Naive thymus-derived CD8-positive, alpha-beta T cell (primary cell): ENCODE results near the gene ALDH7A1. TPM values are rescaled to one million over a fixed set of nuclear protein-coding genes. Genes with fewer than 3 reads are reported as not detected.
A peak's percentile ranks its signal among the peaks of the same experiment; 100 is the strongest.

Source experiments
- ATAC-seq, 2 donors: fragments of 150-1000 bp; cut with Tn5 transposase in 1 of 2; sonication (Bioruptor Pico), chemical (Tn5 transposase) in 1 of 2; 1 replicate in 1 of 2; 2 replicates in 1 of 2; pipeline ENCODE4 v1.10.0; 2021; ENCODE audit warnings: mild to moderate bottlenecking in 2 of 2, moderate library complexity in 2 of 2
- POLR2A ChIA-PET: fragments of 350-600 bp; sonication (Branson Sonifier 250); formaldehyde crosslinking; loops from one replicate; lab custom pipeline; 2021; ENCODE audit warnings: antibody characterized with exemption; lab: Charles Lee
- DNase-seq, 10 donors: peaks; one replicate each; pipeline versions ENCODE4 v3.0.0 to v3.0.0-alpha.2; 2020 to 2022
- H3K27ac Mint-ChIP-seq, 10 donors: one replicate each; pipeline ENCODE4 v1.8.0; 2020 to 2022; ENCODE audit warnings: mild to moderate bottlenecking in 10 of 10, mixed read lengths in 10 of 10, moderate library complexity in 4 of 10, inconsistent platforms in 1 of 10
- H3K27me3 Mint-ChIP-seq, 5 donors: one replicate each; pipeline ENCODE4 v1.8.0; 2021 to 2022; ENCODE audit warnings: mixed read lengths in 5 of 5
- H3K36me3 Mint-ChIP-seq, 3 donors: one replicate each; pipeline ENCODE4 v1.8.0; 2020 to 2022; ENCODE audit warnings: mixed read lengths in 3 of 3, mild to moderate bottlenecking in 2 of 3, inconsistent platforms in 1 of 3
- H3K4me1 Mint-ChIP-seq, 4 donors: one replicate each; pipeline ENCODE4 v1.8.0; 2021 to 2022; ENCODE audit warnings: mixed read lengths in 4 of 4
- H3K4me3 Mint-ChIP-seq, 10 donors: one replicate each; pipeline ENCODE4 v1.8.0; 2020 to 2022; ENCODE audit warnings: mild to moderate bottlenecking in 10 of 10, mixed read lengths in 10 of 10, moderate library complexity in 6 of 10, inconsistent platforms in 1 of 10
- H3K9me3 Mint-ChIP-seq, 9 donors: one replicate each; pipeline ENCODE4 v1.8.0; 2020 to 2022; ENCODE audit warnings: mixed read lengths in 9 of 9, mild to moderate bottlenecking in 3 of 9, inconsistent platforms in 1 of 9, moderate library complexity in 1 of 9
- polyA plus RNA-seq, 3 donors: library from polyadenylated mRNA; unstranded; fragments of 300-500 nt; fragmentation: Illumina TruSeq; gene quantifications; one replicate each; pipeline ENCODE4 v1.2.3, GENCODE V29; 2021
- total RNA-seq, 8 experiments: library from RNA in 2 of 8; stranded (reverse) in 2 of 8; gene quantifications; one replicate each; pipeline ENCODE4 v1.2.3 and lab custom pipeline; 2021 to 2026

ALDH7A1 gene
- total and polyA plus RNA-seq, 5 experiments from 2014 or later = 3.0 to 6.0 (median 5.3) TPM

DNA sequence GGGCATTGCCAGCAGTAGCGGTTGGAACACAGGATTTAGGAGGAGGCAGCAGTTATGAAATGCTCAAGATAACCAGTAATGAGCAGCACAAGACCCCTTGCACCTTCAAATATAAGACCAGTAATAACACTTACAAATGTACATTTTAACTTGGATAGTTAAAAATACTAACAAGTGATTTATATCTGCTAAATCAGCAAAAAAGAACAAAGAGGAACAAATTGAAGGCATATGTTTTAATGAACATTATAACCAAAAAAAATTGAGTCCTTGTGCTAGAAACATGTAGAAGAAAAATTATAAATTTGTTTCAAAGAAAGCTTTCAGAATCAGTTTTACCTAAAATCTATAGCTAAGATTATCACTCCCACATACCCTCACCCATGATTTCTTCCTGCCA, 52.0 kb downstream of the ALDH7A1 start:
- Mint-ChIP-seq H3K9me3 (no peaks in the 10 kb centered on the region), H3K4me1 (peaks cover 0 to 3% (median 0%) of the 10 kb centered on the region in 4 donors), H3K36me3 (no peaks in the 10 kb centered on the region), H3K27ac (peak overlapping the region in 2 of 10 donors; percentile 47 to 63), H3K27me3 (no peaks in the 10 kb centered on the region), H3K4me3 (no peak overlapping the region)
- POLR2A ChIA-PET = no interaction called here
- ATAC-seq (no peak), DNase-seq (no peak)

DNA sequence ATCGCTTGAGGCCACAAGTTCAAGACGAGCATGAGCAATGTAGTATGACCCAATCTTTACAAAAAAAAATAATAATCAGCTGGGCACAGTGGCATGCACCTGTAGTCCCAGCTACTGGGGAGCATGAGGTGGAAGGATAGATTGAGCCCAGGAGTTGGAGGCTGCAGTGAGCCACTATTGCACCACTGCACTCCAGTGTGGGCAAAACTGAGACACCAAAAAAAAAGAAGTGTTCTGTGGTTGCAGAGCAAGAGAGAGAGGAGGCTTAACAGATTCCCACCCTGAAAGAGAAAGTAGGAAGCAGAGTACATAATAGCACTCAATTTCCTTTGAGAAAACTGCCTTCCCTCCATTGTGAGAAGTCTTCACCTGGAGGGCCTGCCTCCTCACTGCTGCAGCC, 52.6 kb downstream of the ALDH7A1 start:
- Mint-ChIP-seq H3K36me3 (no peaks in the 10 kb centered on the region), H3K27ac (no peak overlapping the region), H3K27me3 (no peaks in the 10 kb centered on the region), H3K9me3 (no peaks in the 10 kb centered on the region), H3K4me3 (no peak overlapping the region), H3K4me1 (peaks cover 0 to 3% (median 0%) of the 10 kb centered on the region in 4 donors)
- POLR2A ChIA-PET = no interaction called here
- ATAC-seq (no peak), DNase-seq (no peak)

DNA sequence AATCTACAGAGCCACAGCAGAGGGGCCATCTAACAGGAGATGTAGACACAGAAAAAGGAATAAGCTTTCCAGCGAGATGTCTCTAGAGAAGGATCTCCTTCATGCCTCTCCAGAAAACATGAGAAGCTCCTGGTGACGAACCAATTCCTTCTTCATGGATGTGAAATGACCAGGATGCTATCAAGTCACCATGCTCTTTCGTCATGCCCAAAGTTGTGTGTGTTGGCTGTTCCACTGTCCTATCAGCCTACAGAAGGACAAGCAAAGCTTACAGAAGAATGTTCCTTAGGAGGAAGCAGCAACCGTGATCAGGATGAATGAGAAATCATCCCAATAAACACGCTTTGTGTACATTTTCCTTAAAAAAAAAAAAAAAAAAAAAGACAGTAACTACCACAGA, 54.4 kb downstream of the ALDH7A1 start:
- ATAC-seq = no peak
- POLR2A ChIA-PET = no interaction called here
- peaks cover 0 to 3% (median 0%) of the 10 kb centered on the region in 4 donors for H3K4me1 Mint-ChIP-seq

DNA sequence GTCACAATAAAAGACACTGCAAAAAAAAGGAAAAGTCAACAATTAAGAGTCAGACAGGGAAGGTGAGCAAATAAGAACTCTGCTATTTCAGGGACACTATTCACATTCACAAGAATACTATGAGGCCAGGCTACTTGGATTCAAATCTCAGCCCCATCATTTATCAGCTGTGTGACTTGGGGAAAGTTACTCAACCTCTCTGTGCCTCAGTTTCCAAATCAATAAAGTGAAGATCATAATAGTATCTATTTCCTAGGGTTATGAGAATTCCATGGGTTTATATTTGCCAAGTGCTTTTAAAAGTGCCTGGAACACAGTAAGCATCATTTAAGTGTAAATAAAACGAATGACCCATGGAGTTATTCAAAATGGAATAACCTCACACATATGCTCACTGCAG, 56.4 kb downstream of the ALDH7A1 start:
- Mint-ChIP-seq H3K4me3 (no peak overlapping the region), H3K4me1 (peaks cover 0 to 3% (median 0%) of the 10 kb centered on the region in 4 donors), H3K36me3 (no peaks in the 10 kb centered on the region), H3K9me3 (no peaks in the 10 kb centered on the region), H3K27me3 (no peaks in the 10 kb centered on the region), H3K27ac (peak overlapping the region in 2 of 10 donors; percentile 20 to 43)
- ATAC-seq (no peak), DNase-seq (no peak)
- POLR2A ChIA-PET = interaction anchor here (0.6 kb wide), 1 partner anchor 194 kb away, joined by 3 read pairs; no protein-coding TSS in a partner anchor

More for the DNA sequence above, 54.4 kb downstream of the ALDH7A1 start:
- no peak for DNase-seq
- no peaks in the 10 kb centered on the region for H3K27me3 Mint-ChIP-seq
- no peaks in the 10 kb centered on the region for H3K36me3 Mint-ChIP-seq
- no peak overlapping the region for H3K27ac Mint-ChIP-seq
- H3K9me3 Mint-ChIP-seq = no peaks in the 10 kb centered on the region
- no peak overlapping the region for H3K4me3 Mint-ChIP-seq

DNA sequence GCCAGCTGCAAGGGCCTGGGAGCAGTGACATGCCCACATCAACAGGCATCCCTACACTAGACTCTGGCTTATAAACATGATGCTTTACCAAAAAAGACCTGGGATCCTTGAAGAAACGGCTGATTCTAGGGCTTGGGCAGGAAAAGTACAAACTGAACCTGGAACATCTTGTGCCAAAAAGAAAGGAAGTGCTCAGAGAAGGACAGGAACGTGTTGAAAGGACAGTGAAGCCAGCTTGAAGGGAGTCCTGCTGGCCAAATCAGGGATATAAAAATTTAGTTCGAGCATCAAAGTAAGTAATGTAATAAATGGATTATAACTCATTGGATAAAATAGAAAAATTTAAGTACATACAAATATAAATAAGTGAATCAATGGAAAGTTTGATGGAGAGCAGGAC, 58.1 kb downstream of the ALDH7A1 start:
- ATAC-seq = no peak
- DNase-seq = no peak
- H3K4me3 Mint-ChIP-seq = no peak overlapping the region
- H3K9me3 Mint-ChIP-seq = no peaks in the 10 kb centered on the region
- H3K36me3 Mint-ChIP-seq = no peaks in the 10 kb centered on the region
- no peaks in the 10 kb centered on the region for H3K27me3 Mint-ChIP-seq
- POLR2A ChIA-PET = no interaction called here
- peak overlapping the region in 2 of 10 donors; percentile 24 to 39 for H3K27ac Mint-ChIP-seq
- peaks cover 0 to 3% (median 0%) of the 10 kb centered on the region in 4 donors for H3K4me1 Mint-ChIP-seq

DNA sequence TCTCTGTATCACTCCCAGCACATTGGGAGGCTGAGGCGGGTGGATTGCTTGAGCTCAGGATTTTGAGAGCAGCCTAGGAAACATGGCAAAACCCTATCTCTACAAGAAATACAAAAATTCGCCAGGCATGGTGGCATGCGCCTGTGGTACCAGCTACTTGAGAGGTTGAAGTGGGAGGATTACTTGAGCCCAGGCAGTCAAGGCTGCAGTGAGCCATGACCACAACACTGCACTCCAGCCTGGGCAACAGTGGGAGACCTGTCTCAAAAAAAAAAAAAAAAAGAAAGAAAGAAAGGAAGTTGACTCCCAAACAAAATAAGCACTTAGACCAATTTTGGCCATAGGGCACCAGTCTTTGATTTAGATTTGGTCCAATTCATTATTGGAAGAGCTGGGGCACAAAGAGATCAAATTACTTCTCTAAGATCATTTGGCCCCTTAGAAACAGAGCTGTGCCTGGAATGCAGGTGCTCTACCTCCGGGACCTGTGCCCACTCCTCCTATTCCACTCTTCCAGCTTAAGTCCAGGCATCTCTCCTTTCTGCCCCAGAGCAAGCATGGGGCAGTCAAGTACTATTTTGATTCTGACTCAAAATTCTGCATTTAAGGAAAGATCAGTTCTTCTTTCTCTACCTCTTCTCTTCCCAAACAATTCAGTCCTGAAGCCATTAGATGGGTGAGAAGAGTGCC, 59.0 kb downstream of the ALDH7A1 start:
- Mint-ChIP-seq H3K4me3 (no peak overlapping the region), H3K36me3 (no peaks in the 10 kb centered on the region), H3K4me1 (peaks cover 0 to 3% (median 0%) of the 10 kb centered on the region in 4 donors), H3K27me3 (no peaks in the 10 kb centered on the region), H3K9me3 (no peaks in the 10 kb centered on the region), H3K27ac (peak overlapping the region in 3 of 10 donors; percentile 5 to 69 (median 60))
- POLR2A ChIA-PET = interaction anchor here (0.7 kb wide), 2 partner anchors 113 to 183 kb away, joined by 4 read pairs; partner anchors contain the start of gene GRAMD2B
- ATAC-seq (no peak), DNase-seq (no peak)

DNA sequence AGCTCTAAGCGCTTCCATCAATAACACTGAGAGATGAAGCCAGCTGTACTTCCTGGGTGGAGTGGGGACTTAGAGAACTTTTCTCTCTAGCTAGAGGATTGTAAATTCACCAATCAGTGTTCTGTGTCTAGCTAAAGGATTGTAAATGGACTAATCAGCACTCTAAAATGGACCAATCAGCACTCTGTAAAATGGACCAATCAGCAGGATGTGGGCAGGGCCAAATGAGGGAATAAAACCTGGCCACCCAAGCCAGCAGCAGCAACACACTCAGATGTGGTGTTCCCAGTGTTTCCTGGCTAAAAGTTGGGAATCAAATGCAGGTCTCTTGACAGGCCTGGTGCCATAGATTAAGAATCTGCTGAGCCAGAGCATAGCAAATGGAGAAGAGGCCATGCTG, 60.5 kb downstream of the ALDH7A1 start:
- no peaks in the 10 kb centered on the region for H3K36me3 Mint-ChIP-seq
- ATAC-seq (no peak), DNase-seq (no peak)
- no peaks in the 10 kb centered on the region for H3K27me3 Mint-ChIP-seq
- peaks cover 0 to 3% (median 0%) of the 10 kb centered on the region in 4 donors for H3K4me1 Mint-ChIP-seq
- POLR2A ChIA-PET = interaction anchor here (0.6 kb wide), 1 partner anchor 816 kb away, joined by 3 read pairs; no protein-coding TSS in a partner anchor
- peak overlapping the region in 2 of 10 donors; percentile 8 to 34 for H3K27ac Mint-ChIP-seq
- no peak overlapping the region for H3K4me3 Mint-ChIP-seq
- no peaks in the 10 kb centered on the region for H3K9me3 Mint-ChIP-seq

DNA sequence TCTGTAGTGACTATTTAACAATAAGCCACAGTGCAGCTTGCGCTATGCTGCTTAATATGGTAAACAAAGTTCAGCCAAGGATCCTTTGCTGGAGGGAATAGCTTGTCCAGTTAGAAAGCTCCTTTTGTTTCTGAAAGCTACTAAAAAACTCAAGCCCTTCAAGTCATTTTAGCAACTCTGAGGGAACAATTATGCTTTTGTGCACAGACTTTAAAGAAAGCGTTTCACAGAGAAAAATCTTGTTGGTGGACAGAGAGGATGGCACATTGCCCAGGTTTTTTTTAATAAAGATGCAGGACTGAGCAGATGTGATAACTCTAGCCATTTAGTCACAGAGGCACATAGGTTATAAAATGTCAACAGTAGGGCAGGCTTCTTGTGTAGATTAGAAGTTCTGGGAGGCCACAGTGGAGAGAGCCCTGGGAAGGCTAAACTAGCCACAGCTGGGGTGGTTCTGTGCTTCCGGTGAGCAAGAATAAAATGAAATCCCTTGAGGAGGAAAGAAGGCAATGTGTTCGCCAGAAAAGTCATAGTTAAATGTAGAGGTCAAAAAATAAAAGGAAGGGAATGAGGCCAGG, 63.4 kb downstream of the ALDH7A1 start:
- ATAC-seq (no peak), DNase-seq (no peak)
- peak overlapping the region in 3 of 10 donors; percentile 0 to 75 (median 10) for H3K27ac Mint-ChIP-seq
- no peaks in the 10 kb centered on the region for H3K4me1 Mint-ChIP-seq
- POLR2A ChIA-PET = no interaction called here
- H3K4me3 Mint-ChIP-seq = no peak overlapping the region
- H3K27me3 Mint-ChIP-seq = no peaks in the 10 kb centered on the region
- peaks cover 0 to 11% (median under 1%) of the 10 kb centered on the region in 9 donors for H3K9me3 Mint-ChIP-seq
- H3K36me3 Mint-ChIP-seq = no peaks in the 10 kb centered on the region

DNA sequence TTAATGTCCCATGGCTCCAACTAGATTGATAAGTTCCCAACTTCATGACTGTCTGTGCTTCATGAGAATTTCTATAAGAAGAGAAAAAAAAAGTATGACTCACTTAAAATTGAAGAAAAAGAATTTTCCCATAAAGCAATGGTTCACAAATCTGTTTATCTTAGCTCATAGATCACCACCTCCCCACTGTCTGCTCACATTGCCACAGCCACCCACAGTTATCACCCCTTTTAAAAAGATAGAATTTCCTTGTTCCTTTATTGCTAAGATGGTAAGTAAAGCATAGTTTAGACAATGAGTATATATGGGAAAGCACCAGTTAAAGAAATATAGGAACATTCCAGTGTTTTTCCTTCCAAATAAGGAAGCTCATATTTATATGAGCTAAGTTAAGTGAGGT, 67.1 kb downstream of the ALDH7A1 start:
- POLR2A ChIA-PET = no interaction called here
- Mint-ChIP-seq H3K4me1 (no peaks in the 10 kb centered on the region), H3K27ac (no peak overlapping the region), H3K9me3 (peaks cover 0 to 18% (median 3%) of the 10 kb centered on the region in 9 donors), H3K36me3 (peaks cover 0 to 2% (median 0%) of the 10 kb centered on the region in 3 donors), H3K27me3 (peaks cover 0 to 2% (median 0%) of the 10 kb centered on the region in 5 donors), H3K4me3 (no peak overlapping the region)
- DNase-seq = no peak
- no peak for ATAC-seq

DNA sequence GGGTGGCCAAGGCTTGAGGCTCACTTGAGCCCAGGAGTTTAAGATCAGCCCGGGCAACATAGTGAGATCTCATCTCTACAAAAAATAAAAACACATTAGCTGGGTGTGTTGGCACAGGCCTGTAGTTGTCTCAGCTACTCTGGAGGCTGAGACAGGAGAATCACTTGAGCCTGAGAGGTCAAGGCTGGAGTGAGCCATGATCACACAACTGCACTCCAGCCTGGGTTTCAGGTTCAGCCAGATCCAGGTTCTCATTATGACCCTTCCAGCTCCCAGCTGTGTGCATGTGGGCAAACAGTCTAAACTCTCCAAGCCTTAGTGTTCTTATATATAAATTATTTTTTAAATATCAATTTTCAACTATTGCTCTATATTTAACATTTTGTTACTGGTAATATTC, 67.9 kb downstream of the ALDH7A1 start:
- Mint-ChIP-seq H3K27ac (no peak overlapping the region), H3K4me1 (no peaks in the 10 kb centered on the region), H3K36me3 (peaks cover 0 to 2% (median 0%) of the 10 kb centered on the region in 3 donors), H3K9me3 (peaks cover 0 to 18% (median 3%) of the 10 kb centered on the region in 9 donors), H3K27me3 (peaks cover 0 to 2% (median 0%) of the 10 kb centered on the region in 5 donors), H3K4me3 (no peak overlapping the region)
- POLR2A ChIA-PET = no interaction called here
- DNase-seq (no peak), ATAC-seq (no peak)

DNA sequence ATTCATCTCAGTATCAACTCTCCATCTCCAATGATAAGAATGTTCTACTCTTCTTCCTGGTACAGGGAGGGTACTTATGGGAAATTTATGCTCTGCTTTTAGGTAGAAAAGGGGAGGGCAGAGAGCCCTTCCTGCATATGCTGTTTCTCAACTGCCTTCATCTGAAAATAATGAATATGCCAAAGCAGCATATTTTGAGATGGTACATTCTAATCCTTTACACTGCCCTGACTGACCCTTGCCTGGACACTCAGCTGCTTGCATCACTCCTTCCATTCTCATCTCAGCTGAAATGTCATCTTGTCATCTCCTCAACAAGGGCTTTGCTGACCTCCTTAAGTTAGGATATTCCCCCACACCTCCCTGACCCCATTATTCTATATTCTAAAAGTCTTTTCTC, 68.5 kb downstream of the ALDH7A1 start:
- Mint-ChIP-seq H3K9me3 (peaks cover 0 to 18% (median 3%) of the 10 kb centered on the region in 9 donors), H3K4me1 (no peaks in the 10 kb centered on the region), H3K4me3 (no peak overlapping the region), H3K27me3 (peaks cover 0 to 2% (median 0%) of the 10 kb centered on the region in 5 donors), H3K36me3 (peaks cover 0 to 2% (median 0%) of the 10 kb centered on the region in 3 donors), H3K27ac (no peak overlapping the region)
- POLR2A ChIA-PET = no interaction called here
- ATAC-seq = no peak
- no peak for DNase-seq

DNA sequence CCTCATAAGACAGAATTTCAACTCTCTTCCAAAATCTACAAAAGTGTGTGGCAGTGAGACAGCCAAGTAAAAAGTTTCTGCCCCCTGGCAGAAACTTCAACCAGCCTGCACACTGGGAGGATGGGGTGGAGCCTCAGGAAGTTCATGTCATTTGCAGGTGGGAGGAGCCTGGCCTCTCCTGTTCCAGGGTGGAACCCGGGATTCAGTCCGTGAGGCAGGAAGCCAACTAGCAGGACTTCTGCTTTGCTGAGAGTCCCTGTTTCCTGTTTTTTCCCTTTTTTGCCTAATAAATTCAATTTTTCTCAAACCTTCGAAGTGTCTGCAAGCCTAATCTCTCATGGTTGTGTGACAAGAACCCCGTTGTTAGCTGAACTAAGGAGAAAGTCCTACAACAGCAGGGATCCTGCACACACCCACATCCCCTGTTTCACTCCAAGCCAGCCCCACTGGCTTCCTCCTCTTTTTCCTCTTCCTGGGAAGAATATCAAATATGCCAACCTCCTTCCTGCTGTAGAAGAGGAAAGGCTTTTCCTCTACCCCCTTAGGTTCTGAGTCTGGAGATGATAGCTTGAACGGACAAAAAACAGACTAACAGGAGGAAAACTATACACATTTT, 69.3 kb downstream of the ALDH7A1 start:
- H3K36me3 Mint-ChIP-seq = peaks cover 0 to 2% (median 0%) of the 10 kb centered on the region in 3 donors
- no peaks in the 10 kb centered on the region for H3K4me1 Mint-ChIP-seq
- no peak overlapping the region for H3K27ac Mint-ChIP-seq
- DNase-seq (no peak), ATAC-seq (no peak)
- POLR2A ChIA-PET = no interaction called here
- H3K27me3 Mint-ChIP-seq = peaks cover 0 to 2% (median 0%) of the 10 kb centered on the region in 5 donors
- H3K4me3 Mint-ChIP-seq = no peak overlapping the region
- peaks cover 0 to 18% (median 3%) of the 10 kb centered on the region in 9 donors for H3K9me3 Mint-ChIP-seq
